K562 (cell line): ENCODE results near the gene UBE3D. TPM values are rescaled to one million over a fixed set of nuclear protein-coding genes. Genes with fewer than 3 reads are reported as not detected.

Source experiments
- ATF1 ChIP-seq, 2 experiments: fragments of 450-650 bp in 1 of 2; IDR thresholded peaks; 2 replicates each; pipeline ENCODE4 v1.6.1; 2016; ENCODE audit warnings: missing compliant biosample characterization in 1 of 2, missing genetic modification characterization in 1 of 2
- ELF1 ChIP-seq: fragments of 200-800 bp; sonication (Bioruptor generic); IDR thresholded peaks from 2 replicates; pipeline ENCODE4 v1.6.1; 2016; ENCODE audit warnings: missing genetic modification characterization, missing compliant biosample characterization
- ETV1 ChIP-seq: fragments of 450-650 bp; conservative IDR thresholded peaks from 2 replicates; pipeline ENCODE4 v1.6.1; 2016; ENCODE audit warnings: missing genetic modification characterization, control low read depth, low read depth, missing compliant biosample characterization
- HDAC1 ChIP-seq, 2 experiments: fragments of 450-650 bp; IDR thresholded peaks; 2 replicates each; pipeline ENCODE4 v1.6.1; 2016 to 2017; ENCODE audit warnings: inconsistent platforms in 1 of 2, mild to moderate bottlenecking in 1 of 2, moderate library complexity in 1 of 2
- NEUROD1 ChIP-seq: fragments of 150-350 bp; IDR thresholded peaks from 2 replicates; pipeline ENCODE4 v1.6.1; 2014; ENCODE audit warnings: borderline replicate concordance, low read length, low read depth; ENCODE audit not compliant: partially characterized antibody
- RNF2 ChIP-seq: sonication (generic); IDR thresholded peaks from 2 replicates; pipeline ENCODE4 v1.6.1; 2016
- SAFB2 ChIP-seq: fragments of 200-400 bp; formaldehyde crosslinking; IDR thresholded peaks from 2 replicates; pipeline ENCODE4 v1.6.1; 2018; ENCODE audit warnings: borderline replicate concordance, low read length, low read depth, moderate library complexity; ENCODE audit not compliant: severe bottlenecking
- SIN3A ChIP-seq, 2 experiments: fragments of 150-350 bp in 1 of 2; IDR thresholded peaks; 2 replicates each; pipeline ENCODE4 v1.6.1; 2011 to 2016; ENCODE audit warnings: borderline replicate concordance in 2 of 2, low read depth in 2 of 2, low read length in 2 of 2, mild to moderate bottlenecking in 2 of 2, moderate library complexity in 2 of 2; ENCODE audit not compliant: control insufficient read depth in 1 of 2
- SMAD3 ChIP-seq: fragments of 450-650 bp; formaldehyde crosslinking; conservative IDR thresholded peaks from 2 replicates; pipeline ENCODE4 v1.4.0; 2020; ENCODE audit warnings: mild to moderate bottlenecking
- TEAD4 ChIP-seq, 2 experiments: sonication (generic) in 1 of 2; formaldehyde crosslinking in 1 of 2; IDR thresholded peaks; 2 replicates each; pipeline versions ENCODE4 v1.6.1 to v1.8.0; 2012 to 2022; ENCODE audit warnings: borderline replicate concordance in 1 of 2, inconsistent platforms in 1 of 2, low read length in 1 of 2, mild to moderate bottlenecking in 1 of 2, missing genetic modification reagents in 1 of 2
- WHSC1 ChIP-seq: IDR thresholded peaks from one replicate; pipeline ENCODE4 v1.6.1; 2012; ENCODE audit warnings: low read length, control low read depth, inconsistent platforms
- ZNF584 ChIP-seq: fragments of 200-800 bp; sonication (Bioruptor generic); IDR thresholded peaks from 2 replicates; pipeline ENCODE4 v1.6.1; 2016; ENCODE audit warnings: low read depth, mild to moderate bottlenecking, missing genetic modification characterization, missing compliant biosample characterization
- polyA plus RNA-seq, 8 experiments: library from polyadenylated mRNA; depleted of rRNA in 4 of 8; stranded (reverse) in 5 of 8; unstranded in 3 of 8; fragments of >200 nt; fragmentation: Nextera tagmentation in 2 of 8; fragmentation: Illumina TruSeq in 1 of 8; extraction: Ambion mirVana in 2 of 8; extraction: Trizol in 1 of 8; gene quantifications; 2 replicates each; pipeline versions ENCODE4 v1.2.1 to v1.2.3, GENCODE V29; 2011 to 2014; ENCODE audit warnings: inconsistent platforms in 1 of 8, missing spikeins in 1 of 8
- total RNA-seq, 7 experiments: library from RNA; depleted of rRNA in 6 of 7; stranded (reverse); fragments of >200 nt in 6 of 7; fragmentation: Illumina TruSeq in 2 of 7; extraction: Trizol in 2 of 7; gene quantifications; 2 replicates each; pipeline versions ENCODE4 v1.2.1 to v1.2.3, GENCODE V29; 2011 to 2021; ENCODE audit warnings: low replicate concordance in 1 of 7
- TF ChIP-seq, protein P1 (sequence below): fragments of 250-450 bp; sonication (Bioruptor Pico); IDR thresholded peaks from 2 replicates; pipeline ENCODE4 v1.5.0; 2021; ENCODE audit warnings: mild to moderate bottlenecking, borderline replicate concordance
- TF ChIP-seq, protein P2 (sequence below): sonication (generic); formaldehyde crosslinking; IDR thresholded peaks from 2 replicates; pipeline ENCODE4 v1.8.0; 2022; ENCODE audit warnings: missing genetic modification reagents, mild to moderate bottlenecking, borderline replicate concordance
- TF ChIP-seq, protein P3 (sequence below): fragments of 450-650 bp; IDR thresholded peaks from 2 replicates; pipeline ENCODE4 v1.6.1; 2016; ENCODE audit warnings: mild to moderate bottlenecking

UBE3D gene
- total and polyA plus RNA-seq, 9 of the 15 experiments (the other 6 are each of a cell fraction or from before 2014, with no cell fraction given) = 9.4 to 17.6 (median 11.9) TPM

DNA sequence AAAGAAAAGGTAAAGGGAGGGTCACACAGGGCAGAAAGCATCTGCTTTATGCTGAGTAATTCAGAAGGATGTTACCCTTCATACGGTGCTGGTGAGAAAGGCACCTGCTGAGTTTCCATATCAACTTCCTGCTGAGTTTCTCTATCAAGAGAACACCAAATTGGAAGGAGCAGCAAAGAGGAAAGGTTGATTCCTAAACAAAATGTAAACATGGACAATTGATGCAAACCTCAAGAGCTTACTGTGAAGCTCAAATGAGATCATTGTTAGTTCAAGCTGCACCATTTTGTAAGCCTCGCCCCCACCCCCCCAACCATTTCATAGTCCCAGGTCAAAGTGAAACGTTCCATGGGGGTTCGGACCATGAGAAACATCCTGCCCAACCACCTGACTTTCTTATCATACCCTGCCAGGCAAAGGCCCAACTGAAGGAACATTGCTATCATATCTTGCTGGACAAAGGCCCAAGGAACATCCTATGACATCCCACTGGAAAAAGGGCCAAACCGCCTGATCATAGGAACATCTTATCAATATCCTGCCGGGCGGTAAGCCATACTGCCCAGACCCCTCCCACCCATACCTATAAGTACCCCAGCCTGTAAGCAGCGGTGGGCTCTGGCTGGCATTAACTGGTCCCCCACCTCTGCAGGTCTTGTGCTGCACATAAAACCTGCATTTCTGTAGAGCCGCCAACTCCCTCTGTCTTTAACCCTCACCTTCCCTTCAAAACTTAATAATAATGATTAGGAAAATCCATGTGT lies 171.6 kb downstream of the UBE3D start (continued):
- TF ChIP-seq TEAD4 (IDR thresholded peaks at IDR 0.05; ENCODE audit: low read length) (peak; percentile 68; the same call in 1 of the 2 replicates), TEAD4 (CRISPR knock-in tag; IDR thresholded peaks at IDR 0.05; ENCODE audit: borderline replicate concordance) (no peak), ATF1 (CRISPR knock-in tag; IDR thresholded peaks at IDR 0.05) (no peak), ATF1 (tag; IDR thresholded peaks at IDR 0.05) (peak; percentile 28; the same call in 1 of the 2 replicates), HDAC1 (IDR thresholded peaks at IDR 0.05) (0 out of 4 replicates have a peak, but pooled peaks of 1 of the 2 experiments have one; percentile 15), SMAD3 (CRISPR knock-in tag) (no peak), RNF2 (peak; percentile 44), ETV1 (tag) (peak; percentile 75), NEUROD1 (peak; percentile 42), WHSC1 (no peak), SIN3A (IDR thresholded peaks at IDR 0.05; ENCODE audit: borderline replicate concordance in 2 of 2, control insufficient read depth in 1 of 2, low read depth in 2 of 2, low read length in 2 of 2) (no peak), SAFB2 (no peak), ELF1 (no peak), ZNF584 (CRISPR knock-in tag) (0 out of 2 replicates have a peak, but pooled peaks have one; percentile 5)
- TF ChIP-seq, protein P1, sequence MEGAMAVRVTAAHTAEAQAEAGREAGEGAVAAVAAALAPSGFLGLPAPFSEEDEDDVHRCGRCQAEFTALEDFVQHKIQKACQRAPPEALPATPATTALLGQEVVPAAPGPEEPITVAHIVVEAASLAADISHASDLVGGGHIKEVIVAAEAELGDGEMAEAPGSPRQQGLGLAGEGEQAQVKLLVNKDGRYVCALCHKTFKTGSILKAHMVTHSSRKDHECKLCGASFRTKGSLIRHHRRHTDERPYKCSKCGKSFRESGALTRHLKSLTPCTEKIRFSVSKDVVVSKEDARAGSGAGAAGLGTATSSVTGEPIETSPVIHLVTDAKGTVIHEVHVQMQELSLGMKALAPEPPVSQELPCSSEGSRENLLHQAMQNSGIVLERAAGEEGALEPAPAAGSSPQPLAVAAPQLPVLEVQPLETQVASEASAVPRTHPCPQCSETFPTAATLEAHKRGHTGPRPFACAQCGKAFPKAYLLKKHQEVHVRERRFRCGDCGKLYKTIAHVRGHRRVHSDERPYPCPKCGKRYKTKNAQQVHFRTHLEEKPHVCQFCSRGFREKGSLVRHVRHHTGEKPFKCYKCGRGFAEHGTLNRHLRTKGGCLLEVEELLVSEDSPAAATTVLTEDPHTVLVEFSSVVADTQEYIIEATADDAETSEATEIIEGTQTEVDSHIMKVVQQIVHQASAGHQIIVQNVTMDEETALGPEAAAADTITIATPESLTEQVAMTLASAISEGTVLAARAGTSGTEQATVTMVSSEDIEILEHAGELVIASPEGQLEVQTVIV (CRISPR knock-in tag) = no peak
- TF ChIP-seq, protein P2, sequence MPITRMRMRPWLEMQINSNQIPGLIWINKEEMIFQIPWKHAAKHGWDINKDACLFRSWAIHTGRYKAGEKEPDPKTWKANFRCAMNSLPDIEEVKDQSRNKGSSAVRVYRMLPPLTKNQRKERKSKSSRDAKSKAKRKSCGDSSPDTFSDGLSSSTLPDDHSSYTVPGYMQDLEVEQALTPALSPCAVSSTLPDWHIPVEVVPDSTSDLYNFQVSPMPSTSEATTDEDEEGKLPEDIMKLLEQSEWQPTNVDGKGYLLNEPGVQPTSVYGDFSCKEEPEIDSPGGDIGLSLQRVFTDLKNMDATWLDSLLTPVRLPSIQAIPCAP (CRISPR knock-in tag) = 0 out of 2 replicates have a peak, but pooled peaks have one; percentile 30
- TF ChIP-seq, protein P3, sequence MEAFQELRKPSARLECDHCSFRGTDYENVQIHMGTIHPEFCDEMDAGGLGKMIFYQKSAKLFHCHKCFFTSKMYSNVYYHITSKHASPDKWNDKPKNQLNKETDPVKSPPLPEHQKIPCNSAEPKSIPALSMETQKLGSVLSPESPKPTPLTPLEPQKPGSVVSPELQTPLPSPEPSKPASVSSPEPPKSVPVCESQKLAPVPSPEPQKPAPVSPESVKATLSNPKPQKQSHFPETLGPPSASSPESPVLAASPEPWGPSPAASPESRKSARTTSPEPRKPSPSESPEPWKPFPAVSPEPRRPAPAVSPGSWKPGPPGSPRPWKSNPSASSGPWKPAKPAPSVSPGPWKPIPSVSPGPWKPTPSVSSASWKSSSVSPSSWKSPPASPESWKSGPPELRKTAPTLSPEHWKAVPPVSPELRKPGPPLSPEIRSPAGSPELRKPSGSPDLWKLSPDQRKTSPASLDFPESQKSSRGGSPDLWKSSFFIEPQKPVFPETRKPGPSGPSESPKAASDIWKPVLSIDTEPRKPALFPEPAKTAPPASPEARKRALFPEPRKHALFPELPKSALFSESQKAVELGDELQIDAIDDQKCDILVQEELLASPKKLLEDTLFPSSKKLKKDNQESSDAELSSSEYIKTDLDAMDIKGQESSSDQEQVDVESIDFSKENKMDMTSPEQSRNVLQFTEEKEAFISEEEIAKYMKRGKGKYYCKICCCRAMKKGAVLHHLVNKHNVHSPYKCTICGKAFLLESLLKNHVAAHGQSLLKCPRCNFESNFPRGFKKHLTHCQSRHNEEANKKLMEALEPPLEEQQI = no peak
